K562 (cell line): ENCODE results near the gene C6orf141. TPM values are rescaled to one million over a fixed set of nuclear protein-coding genes. Genes with fewer than 3 reads are reported as not detected.
A peak's percentile ranks its signal among the peaks of the same experiment; 100 is the strongest.

Source experiments
- ATAC-seq: fragments of 200-7000 bp; cut with Tn5 transposase; 3 replicates; pipeline ENCODE4 v1.9.1; 2020; ENCODE audit warnings: moderate library complexity
- BruUV-seq: library from RNA; stranded (reverse); fragments of 400-500 nt; replicated peaks from 2 replicates; lab custom pipeline; 2021; lab: Mats Ljungman, UMichigan
- CTCF ChIA-PET: fragments of 300-600 bp; formaldehyde crosslinking; extraction: SDS; loops from one replicate; lab custom pipeline; 2021; ENCODE audit warnings: low intra/inter-chr PET ratio; lab: Yijun Ruan, JAX
- POLR2A ChIA-PET: fragments of 300-600, 350-650 bp; sonication (Branson Sonifier 250); formaldehyde crosslinking; extraction: SDS; loops from one replicate; lab custom pipeline; 2021; ENCODE audit warnings: antibody characterized with exemption, inconsistent platforms; lab: Yijun Ruan, JAX
- DNase-seq, 4 experiments: peaks; one replicate each; pipeline versions ENCODE4 v3.0.0 to v3.0.0-alpha.2; 2011 to 2018; ENCODE audit warnings: low spot score in 3 of 4, mixed read lengths in 3 of 4; ENCODE audit errors: extremely low read depth in 1 of 4
- FAIRE-seq: peaks from 2 replicates; lab custom pipeline; 2011; peaks lifted over from hg19 to GRCh38; lab: Jason Lieb, UNC
- H2AFZ ChIP-seq: 2 replicates; pipeline ENCODE4 v1.6.0; 2011; ENCODE audit warnings: low read depth, low read length, control low read depth, inconsistent platforms
- H3K27ac ChIP-seq: fragments of 200-600 bp; 3 replicates; pipeline ENCODE4 v1.8.0; 2011; ENCODE audit warnings: low read depth, mild to moderate bottlenecking, control low read depth, inconsistent platforms, low read length, moderate library complexity, mixed read lengths; ENCODE audit errors: extremely low read depth
- H3K27me3 ChIP-seq, 2 experiments: fragments of 300-600 bp in 1 of 2; 2 replicates in 1 of 2; 3 replicates in 1 of 2; pipeline versions ENCODE4 v1.6.0 to v1.8.0; 2011; ENCODE audit warnings: inconsistent platforms in 2 of 2, low read length in 2 of 2, mild to moderate bottlenecking in 1 of 2, mixed read lengths in 1 of 2, moderate library complexity in 1 of 2; ENCODE audit not compliant: control insufficient read depth in 2 of 2, insufficient read depth in 2 of 2
- H3K36me3 ChIP-seq: fragments of 300-600 bp; 3 replicates; pipeline ENCODE4 v1.8.0; 2011; ENCODE audit warnings: mild to moderate bottlenecking, low read length, inconsistent platforms; ENCODE audit not compliant: control insufficient read depth, insufficient read depth
- H3K4me1 ChIP-seq, 2 experiments: fragments of 200-600 bp in 1 of 2; replicated peaks in 1 of 2; 2 replicates in 1 of 2; 3 replicates in 1 of 2; pipeline versions ENCODE4 v1.5.1 to v1.8.0; 2011; ENCODE audit warnings: inconsistent platforms in 2 of 2, low read length in 2 of 2, mild to moderate bottlenecking in 1 of 2, mixed read lengths in 1 of 2, moderate library complexity in 1 of 2; ENCODE audit not compliant: control insufficient read depth in 2 of 2, insufficient read depth in 2 of 2
- H3K4me2 ChIP-seq: 2 replicates; pipeline ENCODE4 v1.6.1; 2011; ENCODE audit warnings: low read length, control low read depth, inconsistent platforms, mixed read lengths; ENCODE audit not compliant: insufficient read depth
- H3K4me3 ChIP-seq: fragments of 200-600 bp; sonication (generic), shearing (Covaris generic); 2 replicates; pipeline ENCODE4 v1.5.1; 2016; ENCODE audit warnings: control low read depth, inconsistent platforms
- H3K79me2 ChIP-seq: fragments of 200-600 bp; 3 replicates; pipeline ENCODE4 v1.8.0; 2011; ENCODE audit warnings: low read length, inconsistent platforms; ENCODE audit not compliant: control insufficient read depth, insufficient read depth
- H3K9ac ChIP-seq, 2 experiments: 2 replicates each; pipeline versions ENCODE4 v1.6.0 to v1.6.1; 2011; ENCODE audit warnings: low read depth in 2 of 2, low read length in 2 of 2, control low read depth in 1 of 2, inconsistent platforms in 1 of 2, mild to moderate bottlenecking in 1 of 2, mixed read lengths in 1 of 2; ENCODE audit not compliant: insufficient read depth in 1 of 2
- H3K9me1 ChIP-seq: one replicate; pipeline ENCODE4 v1.6.0; 2011; ENCODE audit warnings: inconsistent platforms, mild to moderate bottlenecking, low read length, moderate library complexity; ENCODE audit not compliant: control insufficient read depth, insufficient read depth
- H3K9me3 ChIP-seq: replicated peaks from 2 replicates; pipeline ENCODE4 v1.5.1; 2011; ENCODE audit warnings: low read depth, low read length, inconsistent platforms; ENCODE audit not compliant: control insufficient read depth, insufficient read depth
- H4K20me1 ChIP-seq: replicated peaks from 2 replicates; pipeline ENCODE4 v1.6.1; 2011; ENCODE audit warnings: low read length, inconsistent platforms, mixed read lengths; ENCODE audit not compliant: control insufficient read depth, insufficient read depth
- JUND ChIP-seq, 2 experiments: IDR thresholded peaks; 2 replicates in 1 of 2; 3 replicates in 1 of 2; pipeline ENCODE4 v1.6.1; 2011; ENCODE audit warnings: borderline replicate concordance in 2 of 2, low read depth in 2 of 2, low read length in 2 of 2, improper control_type of control experiment in 1 of 2, missing biosample characterization in 1 of 2, missing genetic modification characterization in 1 of 2, missing genetic modification reagents in 1 of 2
- RAD21 ChIP-seq, 2 experiments: fragments of 250-450 bp in 1 of 2; fragments of 450-650 bp in 1 of 2; sonication (Bioruptor Pico) in 1 of 2; formaldehyde crosslinking in 1 of 2; IDR thresholded peaks in 1 of 2; conservative IDR thresholded peaks in 1 of 2; 2 replicates each; pipeline versions ENCODE4 v1.4.0 to v1.8.0; 2020 to 2022; ENCODE audit warnings: mild to moderate bottlenecking in 2 of 2, moderate library complexity in 1 of 2
- ZNF175 ChIP-seq: fragments of 200-800 bp; sonication (Bioruptor generic); IDR thresholded peaks from 2 replicates; pipeline ENCODE4 v1.6.1; 2016; ENCODE audit warnings: low read depth, mild to moderate bottlenecking, missing genetic modification characterization, missing compliant biosample characterization
- WGBS: fragments of 100-300 bp; shearing (Covaris generic); methylation state at CpG from one replicate; pipeline ENCODE4 v1.1.6; 2016; ENCODE audit warnings: low coverage, mixed read lengths; ENCODE audit not compliant: insufficient coverage; ENCODE audit errors: missing lambda C conversion rate; 5-methylcytosine and 5-hydroxymethylcytosine counted together
- in situ Hi-C: fragments of 300-500 bp; cut with MboI; formaldehyde crosslinking; loops from 4 replicates; pipeline ENCODE4 v1.15.0; 2018; ENCODE audit warnings: inconsistent platforms, mixed read lengths
- intact Hi-C: fragments of 100-400 bp; cut with micrococcal nuclease; formaldehyde crosslinking; loops from 2 replicates; pipeline ENCODE4 v1.14.2; 2022
- polyA plus RNA-seq, 8 experiments: library from polyadenylated mRNA; depleted of rRNA in 4 of 8; stranded (reverse) in 5 of 8; unstranded in 3 of 8; fragments of >200 nt; fragmentation: Nextera tagmentation in 2 of 8; fragmentation: Illumina TruSeq in 1 of 8; extraction: Ambion mirVana in 2 of 8; extraction: Trizol in 1 of 8; gene quantifications; 2 replicates each; pipeline versions ENCODE4 v1.2.1 to v1.2.3, GENCODE V29; 2011 to 2014; ENCODE audit warnings: inconsistent platforms in 1 of 8, missing spikeins in 1 of 8
- total RNA-seq, 7 experiments: library from RNA; depleted of rRNA in 6 of 7; stranded (reverse); fragments of >200 nt in 6 of 7; fragmentation: Illumina TruSeq in 2 of 7; extraction: Trizol in 2 of 7; gene quantifications; 2 replicates each; pipeline versions ENCODE4 v1.2.1 to v1.2.3, GENCODE V29; 2011 to 2021; ENCODE audit warnings: low replicate concordance in 1 of 7
- TF ChIP-seq, protein P1 (sequence below), 2 experiments: fragments of 450-650 bp in 1 of 2; sonication (generic) in 1 of 2; formaldehyde crosslinking in 1 of 2; IDR thresholded peaks in 1 of 2; conservative IDR thresholded peaks in 1 of 2; 2 replicates each; pipeline versions ENCODE4 v1.6.1 to v1.8.1; 2016 to 2023; ENCODE audit warnings: mild to moderate bottlenecking in 2 of 2, moderate library complexity in 2 of 2, inconsistent platforms in 1 of 2, missing genetic modification reagents in 1 of 2

Gene C6orf141
- total and polyA plus RNA-seq, 9 of the 15 experiments (the other 6 are each of a cell fraction or from before 2014, with no cell fraction given): not detected

DNA sequence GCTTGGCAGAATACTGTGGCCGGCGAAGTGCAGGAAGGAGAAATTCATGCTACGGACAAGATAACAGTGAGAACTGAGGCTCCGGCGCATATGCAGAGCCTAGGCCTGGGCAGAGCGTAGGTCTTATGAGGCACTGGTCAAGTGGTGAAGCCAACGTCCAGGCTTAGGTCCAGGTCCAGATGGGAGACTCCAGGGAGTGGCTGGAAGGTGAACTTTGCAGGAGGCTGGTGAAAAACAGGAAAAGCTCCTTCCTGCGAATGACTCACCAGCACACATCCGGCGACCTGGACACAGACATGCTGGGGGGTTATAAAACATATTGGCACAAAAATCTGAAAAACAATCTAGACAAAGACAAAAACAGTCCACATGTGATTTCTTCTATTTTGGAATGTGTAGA, 15.4 kb downstream of the C6orf141 start:
- intact Hi-C loops: no loop called here
- 34% methylated on average over 8 of the region's 10 CpGs for WGBS
- Histone ChIP-seq H4K20me1 (no peaks in the 10 kb centered on the region), H3K27ac (no peak overlapping the region; the same call in 2 of the 3 replicates), H3K36me3 (no peaks in the 10 kb centered on the region), H3K4me3 (no peak overlapping the region), H3K9ac (no peak overlapping the region), H3K9me3 (no peaks in the 10 kb centered on the region), H2AFZ (peak overlapping the region; percentile 35; the same call in 1 of the 2 replicates), H3K27me3 (no peaks in the 10 kb centered on the region), H3K4me1 (peaks cover 0 to 4% of the 10 kb centered on the region in 2 experiments; a peak in 1 of 5 replicates), H3K79me2 (no peaks in the 10 kb centered on the region), H3K4me2 (no peak overlapping the region), H3K9me1 (no peaks in the 10 kb centered on the region)
- BruUV-seq: no TSS peak
- ChIA-PET POLR2A (no interaction called here), CTCF (no interaction called here)
- TF ChIP-seq JUND (IDR thresholded peaks at IDR 0.05; ENCODE audit: borderline replicate concordance, low read depth, low read length) (peak; percentile 48; the same call in 1 of the 2 replicates), JUND (tag; IDR thresholded peaks at IDR 0.05; ENCODE audit: borderline replicate concordance, low read depth, low read length) (peak; percentile 20; the same call in 1 of the 3 replicates), RAD21 (CRISPR knock-in tag; conservative IDR thresholded peaks at IDR 0.05 in 1 of 2, IDR thresholded peaks at IDR 0.05 in 1 of 2) (no peak), ZNF175 (CRISPR knock-in tag) (0 out of 2 replicates have a peak, but pooled peaks have one; percentile 44)
- TF ChIP-seq, protein P1, sequence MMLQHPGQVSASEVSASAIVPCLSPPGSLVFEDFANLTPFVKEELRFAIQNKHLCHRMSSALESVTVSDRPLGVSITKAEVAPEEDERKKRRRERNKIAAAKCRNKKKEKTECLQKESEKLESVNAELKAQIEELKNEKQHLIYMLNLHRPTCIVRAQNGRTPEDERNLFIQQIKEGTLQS (IDR thresholded peaks at IDR 0.05): peak; percentile 38; the same call in 1 of the 2 replicates
- TF ChIP-seq, protein P1 (CRISPR knock-in tag; conservative IDR thresholded peaks at IDR 0.05): no peak
- DNase-seq: no peak
- FAIRE-seq: no peak
- ATAC-seq: no peak; the same call in 2 of the 3 replicates
- in situ Hi-C loops: no loop called here
